Neuronal stem cell (in vitro differentiated cells): ENCODE results near the gene ZNF529.

Source experiments
- DNase-seq: peaks from one replicate; pipeline ENCODE4 v3.0.0-alpha.2; 2013; ENCODE audit warnings: low spot score
- H2AFZ ChIP-seq: one replicate; pipeline ENCODE4 v1.6.1; 2013; ENCODE audit warnings: mild to moderate bottlenecking, low read length, inconsistent platforms
- H2AK5ac ChIP-seq: 2 replicates; pipeline ENCODE4 v1.6.1; 2013; ENCODE audit warnings: low read depth, mild to moderate bottlenecking, inconsistent platforms, low read length, moderate library complexity, mixed read lengths
- H2BK120ac ChIP-seq: 2 replicates; pipeline ENCODE4 v1.6.1; 2013; ENCODE audit warnings: low read depth, mild to moderate bottlenecking, inconsistent platforms, low read length, moderate library complexity, mixed read lengths
- H2BK12ac ChIP-seq: one replicate; pipeline ENCODE4 v1.6.1; 2013; ENCODE audit warnings: low read length, inconsistent platforms
- H2BK15ac ChIP-seq: 2 replicates; pipeline ENCODE4 v1.6.1; 2013; ENCODE audit warnings: mild to moderate bottlenecking, low read length, inconsistent platforms, mixed read lengths
- H2BK5ac ChIP-seq: one replicate; pipeline ENCODE4 v1.6.1; 2013; ENCODE audit warnings: inconsistent platforms, mild to moderate bottlenecking, low read length, moderate library complexity
- H3K14ac ChIP-seq: one replicate; pipeline ENCODE4 v1.6.1; 2013; ENCODE audit warnings: low read length, inconsistent platforms
- H3K18ac ChIP-seq: 2 replicates; pipeline ENCODE4 v1.6.1; 2013; ENCODE audit warnings: low read length, inconsistent platforms
- H3K23ac ChIP-seq: 2 replicates; pipeline ENCODE4 v1.6.1; 2013; ENCODE audit warnings: low read depth, mild to moderate bottlenecking, mixed read lengths, low read length, inconsistent platforms; ENCODE audit not compliant: poor library complexity
- H3K27ac ChIP-seq: replicated peaks from 3 replicates; pipeline ENCODE4 v1.5.1; 2013; ENCODE audit warnings: low read length, inconsistent platforms
- H3K27me3 ChIP-seq, 3 experiments: 2 replicates each; pipeline ENCODE4 v1.6.1; 2013; ENCODE audit warnings: low read length in 3 of 3, mild to moderate bottlenecking in 2 of 3, inconsistent platforms in 1 of 3, low read depth in 1 of 3, mixed read lengths in 1 of 3, moderate library complexity in 1 of 3; ENCODE audit not compliant: control insufficient read depth in 3 of 3, insufficient read depth in 3 of 3
- H3K36me3 ChIP-seq, 2 donors: replicated peaks in 1 of 2; 2 replicates each; pipeline ENCODE4 v1.6.1; 2013; ENCODE audit warnings: low read length in 2 of 2; ENCODE audit not compliant: control insufficient read depth in 2 of 2, insufficient read depth in 2 of 2
- H3K4ac ChIP-seq: 2 replicates; pipeline ENCODE4 v1.6.1; 2013; ENCODE audit warnings: inconsistent platforms, mild to moderate bottlenecking, low read length, moderate library complexity
- H3K4me1 ChIP-seq, 2 donors: 1 replicate in 1 of 2; 2 replicates in 1 of 2; pipeline ENCODE4 v1.6.1; 2013; ENCODE audit warnings: low read length in 2 of 2, low read depth in 1 of 2; ENCODE audit not compliant: control insufficient read depth in 2 of 2, insufficient read depth in 1 of 2
- H3K4me2 ChIP-seq: one replicate; pipeline ENCODE4 v1.6.1; 2013; ENCODE audit warnings: mild to moderate bottlenecking, low read length, inconsistent platforms; ENCODE audit not compliant: insufficient read depth, poor library complexity, severe bottlenecking
- H3K4me3 ChIP-seq, 2 donors: 2 replicates each; pipeline ENCODE4 v1.5.1; 2013; ENCODE audit warnings: low read length in 2 of 2, mild to moderate bottlenecking in 2 of 2, inconsistent platforms in 1 of 2, moderate library complexity in 1 of 2
- H3K79me1 ChIP-seq: one replicate; pipeline ENCODE4 v1.6.1; 2013; ENCODE audit warnings: low read depth, mild to moderate bottlenecking, inconsistent platforms, low read length, moderate library complexity
- H3K9ac ChIP-seq: one replicate; pipeline ENCODE4 v1.6.1; 2013; ENCODE audit warnings: mild to moderate bottlenecking, low read depth, low read length, inconsistent platforms; ENCODE audit not compliant: poor library complexity
- H3K9me3 ChIP-seq, 2 donors: replicated peaks in 1 of 2; 2 replicates each; pipeline versions ENCODE3 to v1.6.1; 2013; ENCODE audit warnings: low read length in 2 of 2, mild to moderate bottlenecking in 2 of 2, inconsistent platforms in 1 of 2, low read depth in 1 of 2, mixed read lengths in 1 of 2, moderate library complexity in 1 of 2; ENCODE audit not compliant: control insufficient read depth in 2 of 2, insufficient read depth in 1 of 2
- H4K8ac ChIP-seq: one replicate; pipeline ENCODE4 v1.6.1; 2013; ENCODE audit warnings: low read depth, mild to moderate bottlenecking, inconsistent platforms, low read length, moderate library complexity
- H4K91ac ChIP-seq: one replicate; pipeline ENCODE4 v1.6.1; 2013; ENCODE audit warnings: low read length, low read depth, mild to moderate bottlenecking, inconsistent platforms; ENCODE audit not compliant: poor library complexity
- WGBS, 2 donors: extraction: QIAGEN DNeasy Blood & Tissue Kit; methylation state at CpG; one replicate each; pipeline ENCODE4 v1.1.7; 2013; ENCODE audit warnings: missing lambda C conversion rate in 2 of 2, mixed read lengths in 1 of 2; ENCODE audit not compliant: insufficient read length in 2 of 2, insufficient replicate concordance in 1 of 2; ENCODE audit errors: extremely low coverage in 2 of 2; 5-methylcytosine and 5-hydroxymethylcytosine counted together

Gene ZNF529

DNA sequence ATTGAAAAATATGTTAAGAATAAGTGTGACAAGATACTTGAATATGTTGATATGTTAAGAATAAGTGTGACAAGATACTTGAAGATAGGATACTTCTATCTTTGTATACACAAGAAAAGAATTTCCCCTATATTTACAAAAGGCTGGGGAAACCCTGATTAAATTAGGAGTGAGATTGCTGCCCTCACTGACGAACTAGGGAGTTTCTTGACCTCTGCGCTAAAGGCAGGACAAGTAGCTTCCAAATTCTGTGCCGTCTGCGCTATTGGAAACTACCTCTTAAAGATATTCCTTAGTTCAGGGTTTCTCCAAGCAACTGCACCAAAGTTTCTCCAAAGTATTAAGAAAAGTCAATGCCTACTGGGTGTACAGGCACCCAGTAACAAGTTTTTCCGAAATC lies 45.8 kb downstream of the ZNF529 start:
- Histone ChIP-seq H2BK120ac (no peak overlapping the region), H3K27me3 (no peaks in the 10 kb centered on the region), H3K4me1 (peaks cover 0 to 4% of the 10 kb centered on the region in 2 donors), H4K8ac (no peak overlapping the region), H3K9me3 (peaks cover 25 to 60% of the 10 kb centered on the region in 2 donors), H3K27ac (no peak overlapping the region), H4K91ac (no peak overlapping the region), H3K23ac (no peak overlapping the region), H3K4me3 (peak overlapping the region; percentile 58 to 74), H3K4me2 (peak overlapping the region; percentile 49), H2BK15ac (no peak overlapping the region), H3K9ac (no peak overlapping the region), H3K4ac (no peak overlapping the region), H2AFZ (peak overlapping the region; percentile 87), H2BK5ac (no peak overlapping the region), H3K79me1 (peaks cover 4% of the 10 kb centered on the region), H3K14ac (no peak overlapping the region), H2AK5ac (no peak overlapping the region), H2BK12ac (no peak overlapping the region), H3K18ac (no peak overlapping the region), H3K36me3 (peaks cover 17 to 46% of the 10 kb centered on the region in 2 donors)
- DNase-seq: no peak
- WGBS, 2 donors: no CpG with 5 or more reads among the region's 5 CpGs

DNA sequence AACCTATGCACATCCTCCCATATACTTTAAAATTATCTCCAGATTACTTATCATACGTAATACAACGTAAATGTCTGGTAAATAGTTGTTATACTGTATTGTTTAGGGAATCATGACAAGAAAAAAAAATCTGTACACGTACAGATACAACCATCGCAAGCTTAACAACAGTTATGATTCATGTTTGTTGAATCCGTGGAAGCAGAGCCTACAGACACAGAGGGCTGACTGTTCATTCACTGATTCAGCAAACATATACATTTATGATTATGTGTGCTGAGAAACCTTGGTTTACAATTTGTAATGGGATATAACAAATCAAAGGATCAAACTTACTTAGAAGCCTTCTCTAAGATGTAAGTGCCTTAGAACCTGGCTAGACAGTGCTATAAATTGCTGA lies 46.5 kb downstream of the ZNF529 start:
- no peak overlapping the region for H2BK12ac ChIP-seq
- no peak overlapping the region for H3K27ac ChIP-seq
- H3K18ac ChIP-seq: no peak overlapping the region
- peaks cover 17 to 53% of the 10 kb centered on the region in 2 donors for H3K36me3 ChIP-seq
- no peaks in the 10 kb centered on the region for H3K27me3 ChIP-seq
- H3K4me2 ChIP-seq: no peak overlapping the region
- H3K4me1 ChIP-seq: peaks cover 0 to 4% of the 10 kb centered on the region in 2 donors
- WGBS, 2 donors: no CpG with 5 or more reads among the region's 5 CpGs
- peaks cover 26 to 67% of the 10 kb centered on the region in 2 donors for H3K9me3 ChIP-seq
- DNase-seq: no peak
- H3K14ac ChIP-seq: no peak overlapping the region
- no peak overlapping the region for H4K8ac ChIP-seq
- no peak overlapping the region for H2AFZ ChIP-seq
- no peak overlapping the region for H3K4ac ChIP-seq
- peak overlapping the region in 1 of 2 donors; percentile 58 for H3K4me3 ChIP-seq
- H2BK120ac ChIP-seq: no peak overlapping the region
- no peak overlapping the region for H2BK15ac ChIP-seq
- no peak overlapping the region for H2AK5ac ChIP-seq
- H3K9ac ChIP-seq: no peak overlapping the region
- H2BK5ac ChIP-seq: no peak overlapping the region
- H3K23ac ChIP-seq: no peak overlapping the region
- H3K79me1 ChIP-seq: peaks cover 4% of the 10 kb centered on the region
- H4K91ac ChIP-seq: no peak overlapping the region

DNA sequence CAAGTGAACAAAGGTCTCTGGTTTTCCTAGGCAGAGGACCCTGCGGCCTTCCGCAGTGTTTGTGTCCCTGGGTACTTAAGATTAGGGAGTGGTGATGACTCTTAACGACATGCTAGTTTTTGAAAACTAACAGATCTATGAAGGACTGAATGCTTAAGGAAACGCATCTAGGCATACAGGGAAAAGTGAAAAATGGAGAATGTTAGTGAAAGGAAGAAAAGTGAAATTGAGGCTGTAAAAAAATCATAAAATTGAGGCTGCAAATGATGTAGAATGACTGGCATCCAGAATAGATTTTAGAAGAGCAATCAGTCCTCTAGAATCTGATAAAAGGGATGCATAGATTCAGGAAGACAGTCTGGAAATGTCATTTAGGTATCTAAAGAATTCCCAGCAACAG lies 48.5 kb downstream of the ZNF529 start:
- Histone ChIP-seq H3K23ac (no peak overlapping the region), H3K79me1 (peaks cover 4% of the 10 kb centered on the region), H3K4me3 (no peak overlapping the region), H4K91ac (no peak overlapping the region), H2BK15ac (no peak overlapping the region), H3K9me3 (peaks cover 26 to 74% of the 10 kb centered on the region in 2 donors), H3K4me2 (no peak overlapping the region), H2AFZ (no peak overlapping the region), H3K9ac (no peak overlapping the region), H3K18ac (no peak overlapping the region), H3K27ac (no peak overlapping the region), H2AK5ac (no peak overlapping the region), H3K14ac (no peak overlapping the region), H3K27me3 (no peaks in the 10 kb centered on the region), H2BK12ac (no peak overlapping the region), H3K36me3 (peaks cover 20 to 71% of the 10 kb centered on the region in 2 donors), H3K4me1 (peaks cover 0 to 4% of the 10 kb centered on the region in 2 donors), H2BK5ac (no peak overlapping the region), H3K4ac (no peak overlapping the region), H4K8ac (no peak overlapping the region), H2BK120ac (no peak overlapping the region)
- DNase-seq: no peak
- WGBS, 2 donors: no CpG with 5 or more reads among the region's 4 CpGs

DNA sequence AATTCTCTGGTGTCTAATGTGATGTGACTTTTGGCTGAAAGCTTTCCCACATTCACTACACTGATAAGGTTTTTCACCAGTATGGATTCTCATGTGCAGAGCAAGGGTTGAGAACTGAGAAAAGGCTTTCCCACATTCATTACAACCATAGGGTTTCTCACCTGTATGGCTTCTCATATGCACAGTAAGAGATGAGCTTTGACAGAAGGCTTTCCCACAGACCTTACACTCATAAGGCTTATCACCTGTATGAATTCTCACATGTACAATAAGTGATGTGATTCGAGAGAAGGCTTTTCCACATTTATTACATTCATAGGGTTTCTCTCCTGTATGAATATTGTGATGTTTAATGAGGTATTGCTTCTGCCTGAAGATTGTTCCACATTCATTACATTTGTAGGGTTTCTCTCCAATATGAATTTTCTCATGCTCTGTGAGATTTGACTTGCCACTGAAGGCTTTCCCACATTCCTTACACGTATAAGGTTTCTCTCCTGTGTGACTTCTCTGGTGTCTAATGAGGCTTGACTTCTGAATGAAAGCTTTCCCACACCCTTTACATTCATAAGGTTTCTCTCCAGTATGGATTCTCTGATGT lies 59.0 kb downstream of the ZNF529 start:
- Histone ChIP-seq H2AK5ac (no peak overlapping the region), H2BK12ac (no peak overlapping the region), H3K27ac (no peak overlapping the region), H3K79me1 (peaks cover 3% of the 10 kb centered on the region), H3K4me3 (no peak overlapping the region), H3K18ac (no peak overlapping the region), H2BK120ac (no peak overlapping the region), H2BK5ac (no peak overlapping the region), H3K4me2 (no peak overlapping the region), H3K4me1 (no peaks in the 10 kb centered on the region), H3K36me3 (peaks cover 36 to 82% of the 10 kb centered on the region in 2 donors), H3K9me3 (peaks cover 34 to 99% of the 10 kb centered on the region in 2 donors), H3K9ac (no peak overlapping the region), H2BK15ac (no peak overlapping the region), H3K4ac (no peak overlapping the region), H2AFZ (no peak overlapping the region), H4K91ac (no peak overlapping the region), H3K27me3 (no peaks in the 10 kb centered on the region), H3K14ac (no peak overlapping the region), H4K8ac (no peak overlapping the region), H3K23ac (no peak overlapping the region)
- no peak for DNase-seq
- no CpG with 5 or more reads among the region's 2 CpGs for WGBS, 2 donors
